ENCODE measurements around the gene PALLD. TPM values are rescaled to one million over a fixed set of nuclear protein-coding genes. Genes with fewer than 3 reads are reported as not detected.

Gene PALLD
- total and polyA plus RNA-seq, 7 donors: 40.7 to 1,991 (median 1,233) TPM

GRCh38 chr4:168633496-168633895, 136.6 kb downstream of the PALLD start:
- DNase-seq: no peak
- WGBS, 2 donors: 40 to 58% methylated on average over 1 of the region's 1 CpG
- no peaks in the 10 kb centered on the region for H3K36me3 ChIP-seq
- H3K27ac ChIP-seq: peak overlapping the region in 3 of 4 donors; percentile 83 to 93 (median 83)
- intact Hi-C loops (cut with DNase I): loop anchor here (10.0 kb wide), 1 partner anchor 201 kb away; no protein-coding TSS in a partner anchor
- no peaks in the 10 kb centered on the region for H3K27me3 ChIP-seq
- H3K4me3 ChIP-seq: peak overlapping the region in 3 of 4 donors; percentile 55 to 65 (median 64)
- H3K4me1 ChIP-seq: peaks cover 0 to 56% (median 46%) of the 10 kb centered on the region in 4 donors
- TF ChIP-seq EP300 (IDR thresholded peaks at IDR 0.05): no peak
- TF ChIP-seq POLR2A (IDR thresholded peaks at IDR 0.05): no peak
- TF ChIP-seq, protein P1, sequence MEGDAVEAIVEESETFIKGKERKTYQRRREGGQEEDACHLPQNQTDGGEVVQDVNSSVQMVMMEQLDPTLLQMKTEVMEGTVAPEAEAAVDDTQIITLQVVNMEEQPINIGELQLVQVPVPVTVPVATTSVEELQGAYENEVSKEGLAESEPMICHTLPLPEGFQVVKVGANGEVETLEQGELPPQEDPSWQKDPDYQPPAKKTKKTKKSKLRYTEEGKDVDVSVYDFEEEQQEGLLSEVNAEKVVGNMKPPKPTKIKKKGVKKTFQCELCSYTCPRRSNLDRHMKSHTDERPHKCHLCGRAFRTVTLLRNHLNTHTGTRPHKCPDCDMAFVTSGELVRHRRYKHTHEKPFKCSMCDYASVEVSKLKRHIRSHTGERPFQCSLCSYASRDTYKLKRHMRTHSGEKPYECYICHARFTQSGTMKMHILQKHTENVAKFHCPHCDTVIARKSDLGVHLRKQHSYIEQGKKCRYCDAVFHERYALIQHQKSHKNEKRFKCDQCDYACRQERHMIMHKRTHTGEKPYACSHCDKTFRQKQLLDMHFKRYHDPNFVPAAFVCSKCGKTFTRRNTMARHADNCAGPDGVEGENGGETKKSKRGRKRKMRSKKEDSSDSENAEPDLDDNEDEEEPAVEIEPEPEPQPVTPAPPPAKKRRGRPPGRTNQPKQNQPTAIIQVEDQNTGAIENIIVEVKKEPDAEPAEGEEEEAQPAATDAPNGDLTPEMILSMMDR (IDR thresholded peaks at IDR 0.05): no peak
- no peak for TF ChIP-seq POLR2AphosphoS5 (IDR thresholded peaks at IDR 0.05)
- H3K9me3 ChIP-seq: no peaks in the 10 kb centered on the region

DNA sequence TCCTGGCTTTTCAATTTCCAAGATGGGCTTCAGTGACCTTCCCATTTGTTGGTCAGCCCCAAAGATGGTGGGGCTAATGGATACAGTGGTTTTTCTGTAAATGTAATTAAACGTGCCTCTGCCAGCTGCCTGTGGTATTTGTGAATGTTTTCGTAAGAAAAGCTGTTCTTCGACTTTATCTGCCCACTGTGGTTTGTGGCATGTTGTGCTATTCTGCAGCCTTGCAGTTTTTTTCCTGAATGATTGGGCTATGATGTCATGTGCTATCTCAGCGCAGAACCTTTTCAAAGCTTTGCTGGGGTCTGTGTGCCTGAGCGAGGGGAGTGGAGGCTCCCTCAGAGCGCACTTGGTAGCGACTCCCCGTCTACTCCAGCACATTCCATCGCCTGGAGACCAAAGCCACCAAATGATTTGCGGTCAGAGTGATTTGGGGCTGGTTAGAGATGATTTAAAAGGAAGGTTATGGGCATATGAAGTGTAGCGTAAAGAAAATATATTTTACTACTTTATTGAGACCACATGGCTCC, 137.5 kb downstream of the PALLD start:
- 40 to 80% methylated on average over 11 of the region's 11 CpGs for WGBS, 2 donors
- TF ChIP-seq, protein P1 (IDR thresholded peaks at IDR 0.05): no peak
- peak in 1 of 4 donors; percentile 28 for TF ChIP-seq POLR2AphosphoS5 (IDR thresholded peaks at IDR 0.05)
- no peaks in the 10 kb centered on the region for H3K36me3 ChIP-seq
- no peaks in the 10 kb centered on the region for H3K9me3 ChIP-seq
- H3K27me3 ChIP-seq: no peaks in the 10 kb centered on the region
- H3K4me3 ChIP-seq: peak overlapping the region in 2 of 4 donors; percentile 9 to 65
- intact Hi-C loops (cut with DNase I): loop anchor here (10.0 kb wide), 1 partner anchor 200 kb away; no protein-coding TSS in a partner anchor
- peak overlapping the region in 3 of 4 donors; percentile 42 to 93 (median 83) for H3K27ac ChIP-seq
- DNase-seq: no peak
- peaks cover 0 to 56% (median 46%) of the 10 kb centered on the region in 4 donors for H3K4me1 ChIP-seq

- peak overlapping the region; percentile 17 to 93 (median 62) for H3K27ac ChIP-seq
- no peaks in the 10 kb centered on the region for H3K36me3 ChIP-seq
- 79 to 87% methylated on average over 5 of the region's 5 CpGs for WGBS, 2 donors
- no peaks in the 10 kb centered on the region for H3K9me3 ChIP-seq
- intact Hi-C loops (cut with DNase I): loop anchor here (5.0 to 10.0 kb wide), 3 partner anchors 56 to 199 kb away; no protein-coding TSS in a partner anchor
- H3K4me3 ChIP-seq: no peak overlapping the region
- H3K27me3 ChIP-seq: no peaks in the 10 kb centered on the region
- DNase-seq: no peak
- TF ChIP-seq, protein P1 (IDR thresholded peaks at IDR 0.05): no peak
- TF ChIP-seq EP300 (IDR thresholded peaks at IDR 0.05) (no peak), POLR2A (IDR thresholded peaks at IDR 0.05) (no peak), POLR2AphosphoS5 (IDR thresholded peaks at IDR 0.05) (no peak)
- peaks cover 0 to 53% (median 41%) of the 10 kb centered on the region in 4 donors for H3K4me1 ChIP-seq
Observed at GRCh38 chr4:168636040-168636439, 139.2 kb downstream of the PALLD start.

- H3K9me3 ChIP-seq: no peaks in the 10 kb centered on the region
- peak overlapping the region; percentile 44 to 93 (median 62) for H3K27ac ChIP-seq
- DNase-seq: no peak
- TF ChIP-seq EP300 (IDR thresholded peaks at IDR 0.05) (no peak), POLR2AphosphoS5 (IDR thresholded peaks at IDR 0.05) (no peak), POLR2A (IDR thresholded peaks at IDR 0.05) (no peak)
- TF ChIP-seq, protein P1 (IDR thresholded peaks at IDR 0.05): no peak
- H3K27me3 ChIP-seq: no peaks in the 10 kb centered on the region
- H3K4me1 ChIP-seq: peaks cover 0 to 52% (median 39%) of the 10 kb centered on the region in 4 donors
- H3K4me3 ChIP-seq: no peak overlapping the region
- intact Hi-C loops (cut with DNase I): loop anchor here (5.0 to 10.0 kb wide), 3 partner anchors 56 to 198 kb away; no protein-coding TSS in a partner anchor
- WGBS, 2 donors: 67 to 74% methylated on average over 3 of the region's 3 CpGs
- H3K36me3 ChIP-seq: no peaks in the 10 kb centered on the region
Observed at GRCh38 chr4:168636506-168637196, 139.8 kb downstream of the PALLD start.

All from sigmoid colon (tissue), 7 donors.